RWPE1 (cell line): ENCODE measurements around the gene EVC.

Source experiments
- CTCF ChIA-PET: fragments of 350-600 bp; sonication (Branson Sonifier 250); formaldehyde crosslinking; extraction: SDS; loops from one replicate; lab custom pipeline; 2021; lab: Yijun Ruan, JAX
- POLR2A ChIA-PET: fragments of 400-600 bp; formaldehyde crosslinking; extraction: SDS; loops from one replicate; lab custom pipeline; 2020; ENCODE audit warnings: antibody characterized with exemption; ENCODE audit not compliant: low non-redundant PET; lab: Yijun Ruan, JAX
- DNase-seq: peaks from one replicate; pipeline ENCODE4 v3.0.0; 2012; ENCODE audit warnings: low spot score
- H3K27ac ChIP-seq: fragments of 450-650 bp; 2 replicates; pipeline ENCODE4 v1.5.1; 2017
- TF ChIP-seq, protein P1 (sequence below): fragments of 450-650 bp; conservative IDR thresholded peaks from 2 replicates; pipeline ENCODE4 v1.5.1; 2017; ENCODE audit warnings: low read depth, mild to moderate bottlenecking

Gene EVC

GRCh38 chr4:5705647-5706320, 5.2 kb upstream of the EVC start:
- TF ChIP-seq, protein P1, sequence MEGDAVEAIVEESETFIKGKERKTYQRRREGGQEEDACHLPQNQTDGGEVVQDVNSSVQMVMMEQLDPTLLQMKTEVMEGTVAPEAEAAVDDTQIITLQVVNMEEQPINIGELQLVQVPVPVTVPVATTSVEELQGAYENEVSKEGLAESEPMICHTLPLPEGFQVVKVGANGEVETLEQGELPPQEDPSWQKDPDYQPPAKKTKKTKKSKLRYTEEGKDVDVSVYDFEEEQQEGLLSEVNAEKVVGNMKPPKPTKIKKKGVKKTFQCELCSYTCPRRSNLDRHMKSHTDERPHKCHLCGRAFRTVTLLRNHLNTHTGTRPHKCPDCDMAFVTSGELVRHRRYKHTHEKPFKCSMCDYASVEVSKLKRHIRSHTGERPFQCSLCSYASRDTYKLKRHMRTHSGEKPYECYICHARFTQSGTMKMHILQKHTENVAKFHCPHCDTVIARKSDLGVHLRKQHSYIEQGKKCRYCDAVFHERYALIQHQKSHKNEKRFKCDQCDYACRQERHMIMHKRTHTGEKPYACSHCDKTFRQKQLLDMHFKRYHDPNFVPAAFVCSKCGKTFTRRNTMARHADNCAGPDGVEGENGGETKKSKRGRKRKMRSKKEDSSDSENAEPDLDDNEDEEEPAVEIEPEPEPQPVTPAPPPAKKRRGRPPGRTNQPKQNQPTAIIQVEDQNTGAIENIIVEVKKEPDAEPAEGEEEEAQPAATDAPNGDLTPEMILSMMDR = no peak

DNA sequence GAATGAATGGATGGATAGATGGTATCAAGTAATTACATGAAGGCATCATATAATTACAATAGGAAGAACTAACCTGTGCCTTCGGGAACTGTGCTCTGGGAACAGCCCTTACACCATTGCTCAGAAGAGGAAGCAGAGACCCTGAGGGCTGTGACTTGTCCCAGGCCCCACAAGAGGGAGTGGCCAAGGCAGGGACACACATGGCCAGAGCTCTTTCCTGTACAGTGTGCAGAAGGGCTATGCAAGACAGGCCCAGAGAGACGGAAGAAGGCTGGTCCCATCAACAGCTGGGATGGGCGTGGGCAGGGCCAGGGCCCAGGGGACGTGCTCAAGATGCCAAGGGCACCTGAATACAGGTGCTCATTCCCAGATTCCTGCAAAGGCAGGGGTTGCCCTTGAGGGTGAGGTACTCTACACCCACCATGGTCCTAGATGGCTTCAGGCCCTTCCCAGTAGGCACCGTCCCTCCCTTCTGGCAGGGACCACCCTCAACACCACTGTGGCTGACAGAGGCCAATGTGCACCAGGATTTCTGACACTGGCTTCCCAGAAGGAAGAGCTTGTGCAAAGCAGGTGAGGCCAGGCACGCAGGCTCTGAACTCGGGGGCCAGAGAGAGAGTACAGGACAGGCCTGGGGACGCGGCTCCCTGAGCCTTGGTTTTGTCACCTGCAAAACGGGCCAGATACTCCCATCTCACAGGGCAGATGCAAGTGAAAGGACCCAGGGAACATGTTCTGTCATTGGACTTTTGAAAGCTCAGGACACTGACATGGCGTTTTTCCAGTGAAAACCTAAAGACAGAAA, 4.3 kb upstream of the EVC start:
- POLR2A ChIA-PET = no interaction called here

More at GRCh38 chr4:5705647-5706320, 5.2 kb upstream of the EVC start:
- ChIA-PET POLR2A (no interaction called here), CTCF (no interaction called here)
- H3K27ac ChIP-seq = no peak overlapping the region
- DNase-seq = no peak

GRCh38 chr4:5707366-5707765, 3.6 kb upstream of the EVC start:
- peak overlapping the region; percentile 87 for H3K27ac ChIP-seq
- TF ChIP-seq, protein P1 = no peak
- no peak for DNase-seq
- ChIA-PET CTCF (no interaction called here), POLR2A (no interaction called here)

More for the DNA sequence above, 4.3 kb upstream of the EVC start:
- CTCF ChIA-PET = no interaction called here
- peak overlapping the region; percentile 87 for H3K27ac ChIP-seq
- TF ChIP-seq, protein P1 = no peak
- DNase-seq = no peak

DNA sequence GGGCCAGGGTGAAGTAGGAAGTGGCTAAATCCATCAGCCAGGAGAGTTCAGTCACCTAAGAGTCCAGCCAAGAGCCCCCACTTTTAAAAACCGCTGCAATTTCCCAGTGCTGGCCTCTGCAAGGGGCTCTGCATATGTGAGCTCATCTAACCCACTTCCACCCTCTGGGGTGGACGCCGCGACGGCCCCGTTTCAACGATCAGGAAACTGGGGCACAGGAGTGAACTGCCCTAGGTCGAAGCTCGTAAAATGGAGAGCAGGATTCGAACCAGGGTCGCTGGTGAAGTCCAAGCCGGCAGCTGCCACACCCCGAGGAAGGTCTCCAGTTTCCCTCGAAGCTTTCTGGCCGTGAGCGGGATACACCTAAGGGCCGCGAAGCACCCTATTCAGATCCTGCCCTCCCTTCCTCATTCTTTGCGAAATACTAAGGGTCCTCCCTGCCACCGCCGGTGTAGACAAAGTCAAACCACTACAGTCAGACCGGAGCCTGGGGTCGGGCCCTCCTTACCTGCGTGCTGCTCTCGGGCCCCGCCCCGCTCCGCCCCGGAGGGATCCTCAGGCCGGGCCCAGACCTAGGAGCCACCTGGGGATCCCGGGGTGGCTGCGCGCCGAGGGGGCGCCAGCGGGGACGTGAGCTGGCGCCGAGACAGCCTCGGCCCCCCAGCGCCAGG, 3.1 kb upstream of the EVC start:
- peak overlapping the region; percentile 87 for H3K27ac ChIP-seq
- ChIA-PET CTCF (interaction anchor here (0.6 kb wide), 1 partner anchor 532 kb away, joined by 3 read pairs; no protein-coding TSS in a partner anchor), POLR2A (no interaction called here)
- peak; percentile 11 for DNase-seq
- TF ChIP-seq, protein P1 = no peak

DNA sequence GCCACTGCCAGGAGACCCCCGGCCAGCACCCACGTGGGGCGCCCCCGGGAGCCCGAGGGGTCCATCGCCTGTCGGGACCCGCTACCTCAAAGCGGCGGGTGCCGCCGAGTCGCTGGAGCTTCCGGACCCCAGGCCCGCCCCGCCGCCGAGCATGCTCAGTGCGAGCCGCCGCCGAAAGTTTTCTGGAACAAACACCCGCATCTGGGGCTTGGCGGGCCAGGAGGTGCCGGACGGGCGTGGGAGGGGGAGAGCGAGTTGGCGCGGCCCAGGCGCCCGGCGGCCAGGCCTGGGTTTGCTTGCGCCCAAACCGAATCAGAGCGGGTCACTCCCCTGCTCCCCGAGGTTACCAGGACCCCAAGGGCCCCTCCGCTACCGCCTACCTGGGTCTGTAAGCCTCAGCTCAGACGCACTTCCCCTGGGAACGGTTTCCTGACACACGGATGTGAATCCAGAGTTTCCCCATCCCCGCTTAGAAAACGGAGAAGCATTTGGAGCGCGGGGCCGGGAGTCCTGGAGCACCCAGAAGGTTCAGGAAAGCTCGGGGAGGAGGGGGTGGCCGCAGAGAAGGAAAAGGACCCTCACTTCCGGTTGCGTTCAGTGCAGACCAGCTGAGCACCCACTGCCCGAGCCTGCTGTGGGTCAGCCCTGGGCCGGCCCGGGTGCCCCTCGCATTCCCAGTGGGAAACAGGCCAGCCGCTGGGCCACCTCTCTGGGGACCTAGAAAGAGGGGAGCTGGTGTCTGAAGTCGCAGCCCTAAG, 2.4 kb upstream of the EVC start, which contains the start of gene EVC2:
TSS of gene EVC2 (minus strand) at position 111 of the 758 bp plus-strand sequence. CDS start at position 65, 46 bp downstream.
- TF ChIP-seq, protein P1 = no peak
- H3K27ac ChIP-seq = peak within 1 kb of the TSS; percentile 87
- peak; percentile 12 for DNase-seq
- ChIA-PET POLR2A (no interaction called here), CTCF (interaction anchor here (0.6 kb wide), 1 partner anchor 532 kb away, joined by 3 read pairs; no protein-coding TSS in a partner anchor)

DNA sequence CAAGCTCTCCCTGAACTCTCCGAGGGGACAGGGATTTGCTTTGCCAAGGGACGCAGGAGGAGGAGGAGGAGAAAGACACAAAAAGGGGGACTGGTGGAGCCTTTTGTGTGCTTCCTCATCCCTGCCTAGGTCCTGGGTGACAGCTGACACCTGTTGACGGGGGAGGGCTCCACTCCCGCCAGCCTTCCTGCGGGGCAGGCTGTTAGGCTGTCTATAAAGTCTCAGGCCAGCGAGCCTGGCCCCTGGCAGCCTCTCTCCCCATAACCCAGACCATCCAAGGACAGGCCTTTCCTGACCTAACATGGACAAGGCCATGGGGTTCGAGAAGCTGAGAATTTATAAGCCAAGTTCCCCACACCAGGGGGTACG, 1.8 kb upstream of the EVC start:
- POLR2A ChIA-PET = no interaction called here
- TF ChIP-seq, protein P1 = no peak
- H3K27ac ChIP-seq = peak overlapping the region; percentile 87
- CTCF ChIA-PET = no interaction called here
- DNase-seq = no peak
